Activated CD4-positive, alpha-beta memory T cell treated with anti-CD3 and anti-CD28 coated beads for 36 hours (primary cell): Measurements from ENCODE around the gene SERPINE1. TPM values are rescaled to one million over a fixed set of nuclear protein-coding genes. Genes with fewer than 3 reads are reported as not detected.

Source experiments
- CTCF ChIA-PET: fragments of 350-600 bp; sonication (Branson Sonifier 250); formaldehyde crosslinking; loops from one replicate; lab custom pipeline; 2021; ENCODE audit warnings: antibody characterized with exemption, inconsistent platforms; lab: Charles Lee
- POLR2A ChIA-PET: fragments of 350-600 bp; sonication (Branson Sonifier 250); formaldehyde crosslinking; loops from one replicate; lab custom pipeline; 2021; ENCODE audit warnings: antibody characterized with exemption; lab: Charles Lee
- DNase-seq: peaks from one replicate; pipeline ENCODE4 v3.0.0-alpha.2; 2020
- H3K27ac Mint-ChIP-seq: one replicate; pipeline ENCODE4 v1.8.0; 2021; ENCODE audit warnings: mixed read lengths
- H3K27me3 Mint-ChIP-seq: one replicate; pipeline ENCODE4 v1.8.0; 2021; ENCODE audit warnings: mixed read lengths
- H3K36me3 Mint-ChIP-seq: one replicate; pipeline ENCODE4 v1.8.0; 2021; ENCODE audit warnings: mixed read lengths
- H3K4me1 Mint-ChIP-seq: one replicate; pipeline ENCODE4 v1.8.0; 2021; ENCODE audit warnings: low read depth, mixed read lengths
- H3K4me3 Mint-ChIP-seq: one replicate; pipeline ENCODE4 v1.8.0; 2021; ENCODE audit warnings: mild to moderate bottlenecking, mixed read lengths
- H3K9me3 Mint-ChIP-seq: one replicate; pipeline ENCODE4 v1.8.0; 2021; ENCODE audit warnings: mixed read lengths
- intact Hi-C: fragments of 100-400 bp; cut with micrococcal nuclease; formaldehyde crosslinking; loops from one replicate; pipeline ENCODE4 v1.15.1; 2023
- total RNA-seq, 2 experiments: library from RNA; stranded (reverse); gene quantifications; one replicate each; pipeline ENCODE4 v1.2.3, GENCODE V29; 2021

Gene SERPINE1
- total RNA-seq, 2 experiments from 2014 or later: 0.12 TPM; not detected in 1

DNA sequence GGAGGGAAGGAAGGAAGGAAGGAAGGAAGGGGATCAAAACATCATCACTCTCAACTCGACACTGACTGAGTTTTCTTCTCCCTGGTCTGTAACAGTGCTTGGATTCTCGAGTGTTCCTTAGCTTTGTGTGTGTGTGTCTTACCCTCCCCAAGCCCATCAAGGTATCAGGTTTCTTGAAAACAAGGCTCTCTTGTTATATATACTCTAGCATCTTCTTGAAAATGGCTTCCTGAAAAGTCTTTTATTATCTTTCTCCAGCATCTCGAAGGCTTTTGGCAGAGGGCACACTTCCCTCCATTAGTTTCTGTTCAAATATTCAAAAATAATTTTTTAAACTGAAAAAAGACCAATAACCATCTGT is 13.4 kb downstream of the SERPINE1 start:
- peaks cover 37% of the 10 kb centered on the region for H3K4me1 Mint-ChIP-seq
- H3K4me3 Mint-ChIP-seq: no peak overlapping the region
- DNase-seq: no peak
- H3K27me3 Mint-ChIP-seq: peaks cover 9% of the 10 kb centered on the region
- no peak overlapping the region for H3K27ac Mint-ChIP-seq
- POLR2A ChIA-PET: no interaction called here
- intact Hi-C loops: loop anchor here (5.0 kb wide), 1 partner anchor 152 kb away; no protein-coding TSS in a partner anchor
- H3K36me3 Mint-ChIP-seq: no peaks in the 10 kb centered on the region
- no peaks in the 10 kb centered on the region for H3K9me3 Mint-ChIP-seq
- CTCF ChIA-PET: interaction anchor here (1.0 to 9.4 kb wide), 4 partner anchors 13 to 151 kb away, joined by 4 to 297 read pairs (median 4); no protein-coding TSS in a partner anchor

DNA sequence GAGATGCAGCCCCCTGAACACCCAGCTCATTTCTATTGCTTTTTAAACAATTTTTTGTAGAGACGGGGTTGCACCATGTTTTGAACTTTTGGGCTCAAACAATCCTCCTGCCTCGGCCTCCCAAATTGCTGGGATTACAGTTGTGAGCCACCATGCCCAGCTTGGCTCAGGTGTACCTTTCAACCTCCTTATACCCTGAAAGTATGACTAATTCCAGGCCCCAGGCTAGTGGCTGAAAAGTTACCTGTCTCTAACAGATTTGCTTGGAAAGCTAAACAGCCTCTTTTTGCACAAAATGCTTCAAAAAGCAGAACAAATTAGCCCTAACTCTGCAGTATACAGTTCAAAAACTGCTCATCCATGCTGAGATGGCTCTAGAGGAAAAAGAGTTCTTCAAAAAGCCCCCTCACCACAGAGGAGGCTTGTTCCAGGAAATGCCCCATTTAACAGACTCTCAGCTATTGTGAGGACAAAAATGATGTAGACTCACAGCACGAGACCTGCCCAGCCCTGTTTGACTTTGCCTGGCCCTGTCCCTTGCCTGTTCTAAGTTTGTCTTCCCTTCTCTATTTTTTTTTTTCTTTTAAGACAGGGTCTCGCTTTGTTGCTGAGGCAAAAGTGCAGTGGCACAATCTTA is 14.0 kb downstream of the SERPINE1 start:
- H3K27me3 Mint-ChIP-seq: peaks cover 5% of the 10 kb centered on the region
- no peak overlapping the region for H3K27ac Mint-ChIP-seq
- H3K9me3 Mint-ChIP-seq: no peaks in the 10 kb centered on the region
- H3K4me1 Mint-ChIP-seq: peaks cover 37% of the 10 kb centered on the region
- CTCF ChIA-PET: interaction anchor here (1.0 to 9.4 kb wide), 4 partner anchors 13 to 150 kb away, joined by 4 to 297 read pairs (median 5); no protein-coding TSS in a partner anchor
- intact Hi-C loops: loop anchor here (5.0 kb wide), 1 partner anchor 151 kb away; no protein-coding TSS in a partner anchor
- DNase-seq: no peak
- POLR2A ChIA-PET: no interaction called here
- no peaks in the 10 kb centered on the region for H3K36me3 Mint-ChIP-seq
- H3K4me3 Mint-ChIP-seq: no peak overlapping the region

DNA sequence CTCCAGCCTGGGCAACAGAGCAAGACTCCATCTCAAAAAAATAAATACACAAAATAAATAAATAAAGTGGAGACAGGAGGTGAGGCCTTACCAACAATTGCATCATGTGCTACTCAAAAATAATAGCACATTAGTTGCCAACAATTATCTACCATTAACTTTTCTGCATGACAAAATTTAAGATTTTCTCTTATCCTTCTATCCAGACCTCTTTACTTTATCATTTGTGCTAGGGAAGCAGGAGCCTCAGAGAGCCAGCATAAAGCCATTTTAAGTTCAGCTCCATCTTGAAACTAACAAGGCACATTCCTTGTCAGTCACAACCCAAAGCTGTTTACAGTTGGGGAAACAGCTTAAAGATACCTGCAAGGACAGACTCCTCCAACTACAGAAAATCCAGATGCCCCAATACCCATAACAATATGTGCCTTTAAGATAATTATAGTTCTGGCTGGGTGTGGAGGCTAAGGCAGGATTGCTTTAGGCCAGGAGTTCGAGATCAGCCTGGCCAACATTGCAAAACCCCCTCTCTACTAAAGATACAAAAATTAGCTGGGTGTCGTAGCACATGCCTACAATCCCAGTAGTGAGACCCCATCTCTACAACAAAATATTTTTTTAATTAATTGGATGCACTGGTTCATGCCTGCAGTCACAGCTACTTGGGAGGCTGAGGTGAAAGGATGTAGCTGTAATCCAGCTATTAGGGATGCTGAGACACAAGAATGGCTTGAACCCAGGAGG is 25.2 kb downstream of the SERPINE1 start:
- Mint-ChIP-seq H3K36me3 (peaks cover 6% of the 10 kb centered on the region), H3K9me3 (no peaks in the 10 kb centered on the region), H3K27ac (no peak overlapping the region), H3K27me3 (peaks cover 8% of the 10 kb centered on the region), H3K4me1 (peaks cover 12% of the 10 kb centered on the region), H3K4me3 (no peak overlapping the region)
- intact Hi-C loops: no loop called here
- no peak for DNase-seq
- CTCF ChIA-PET: interaction anchor here (0.9 to 3.0 kb wide), 3 partner anchors 8 to 93 kb away, joined by 3 to 34 read pairs (median 7); partner anchors contain the start of gene FIS1
- POLR2A ChIA-PET: no interaction called here

DNA sequence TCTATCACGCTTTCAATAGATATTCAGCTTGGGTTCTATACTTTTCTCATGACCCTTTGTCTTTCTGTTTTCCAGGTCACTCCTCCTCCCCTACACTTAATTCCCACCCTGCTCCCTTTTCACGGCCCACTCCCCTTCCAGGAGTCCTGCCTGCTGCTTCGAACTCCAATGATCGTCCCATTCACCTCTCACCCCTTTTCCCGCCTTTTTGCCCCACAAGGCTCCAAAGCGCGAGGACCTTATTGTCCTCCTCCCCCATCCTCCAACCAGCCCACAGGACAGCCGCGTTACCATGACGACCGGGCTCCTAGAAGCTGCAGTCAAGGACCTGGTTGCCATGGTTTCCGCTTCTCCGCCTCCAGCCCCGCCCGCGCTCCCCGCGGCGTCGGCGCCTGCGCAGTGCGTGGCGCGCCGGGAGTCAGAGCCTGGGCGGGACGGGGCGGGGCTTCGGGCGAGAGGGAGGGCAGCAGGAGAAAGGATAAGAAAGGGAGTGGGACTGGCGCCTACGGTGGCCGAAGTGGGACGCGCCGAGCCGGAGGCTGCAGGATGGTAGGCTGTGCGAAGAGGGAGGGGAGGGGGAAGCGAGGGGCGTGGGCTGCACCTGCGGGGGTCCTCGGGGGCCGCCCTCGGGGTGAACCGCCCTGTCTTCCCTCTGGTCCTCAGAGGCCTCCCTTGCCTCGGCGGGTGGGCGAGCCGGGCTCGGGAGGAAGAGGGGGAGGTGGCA is 27.2 kb downstream of the SERPINE1 start, which contains the start of gene AP1S1:
AP1S1 (plus strand) TSS at position 508 of the 724 bp plus-strand sequence; CDS start at position 547, 39 bp downstream.
- peaks cover 10% of the 10 kb centered on the region for H3K4me1 Mint-ChIP-seq
- ChIA-PET POLR2A (no interaction called here), CTCF (interaction anchor here (3.0 kb wide), 1 partner anchor 11 kb away, joined by 34 read pairs; no protein-coding TSS in a partner anchor)
- no peaks in the 10 kb centered on the region for H3K9me3 Mint-ChIP-seq
- peak; percentile 96 for DNase-seq
- H3K27me3 Mint-ChIP-seq: peaks cover 4% of the 10 kb centered on the region
- H3K36me3 Mint-ChIP-seq: peaks cover 12% of the 10 kb centered on the region
- peak within 1 kb of the TSS; percentile 47 for H3K27ac Mint-ChIP-seq
- H3K4me3 Mint-ChIP-seq: peak within 1 kb of the TSS; percentile 79
- intact Hi-C loops: loop anchor here (1.0 kb wide), 2 partner anchors 11 to 16 kb away; partner anchors contain the start of gene VGF

DNA sequence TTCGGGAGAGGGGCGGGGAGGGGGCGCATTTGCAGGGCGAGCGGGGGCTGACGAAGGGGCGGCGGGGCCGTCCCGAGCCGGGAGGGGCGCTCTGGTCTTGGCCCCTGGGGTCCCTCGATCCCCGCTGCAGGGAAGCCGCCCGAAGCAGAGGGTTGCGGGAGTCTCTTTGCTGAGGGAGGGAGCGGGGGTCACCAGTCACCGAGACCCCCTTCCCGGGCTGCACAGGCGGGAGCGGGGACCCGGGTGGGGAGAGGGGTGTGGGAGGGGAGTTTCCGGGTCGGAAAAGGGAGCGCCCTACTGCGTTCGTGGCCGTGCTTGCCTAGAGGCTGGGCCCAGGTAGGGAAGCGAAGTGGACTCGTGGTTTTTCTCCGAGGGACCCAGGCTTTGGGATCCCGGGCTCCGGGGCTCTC is 27.8 kb downstream of the SERPINE1 start:
- Mint-ChIP-seq H3K4me3 (peak overlapping the region; percentile 79), H3K27ac (no peak overlapping the region), H3K27me3 (no peaks in the 10 kb centered on the region), H3K36me3 (peaks cover 18% of the 10 kb centered on the region), H3K4me1 (peaks cover 10% of the 10 kb centered on the region), H3K9me3 (no peaks in the 10 kb centered on the region)
- intact Hi-C loops: loop anchor here (1.0 kb wide), 2 partner anchors 11 to 16 kb away; partner anchors contain the start of gene VGF
- ChIA-PET CTCF (interaction anchor here (1.0 to 3.0 kb wide), 3 partner anchors 10 to 38 kb away, joined by 3 to 34 read pairs (median 9); no protein-coding TSS in a partner anchor), POLR2A (no interaction called here)
- no peak for DNase-seq

DNA sequence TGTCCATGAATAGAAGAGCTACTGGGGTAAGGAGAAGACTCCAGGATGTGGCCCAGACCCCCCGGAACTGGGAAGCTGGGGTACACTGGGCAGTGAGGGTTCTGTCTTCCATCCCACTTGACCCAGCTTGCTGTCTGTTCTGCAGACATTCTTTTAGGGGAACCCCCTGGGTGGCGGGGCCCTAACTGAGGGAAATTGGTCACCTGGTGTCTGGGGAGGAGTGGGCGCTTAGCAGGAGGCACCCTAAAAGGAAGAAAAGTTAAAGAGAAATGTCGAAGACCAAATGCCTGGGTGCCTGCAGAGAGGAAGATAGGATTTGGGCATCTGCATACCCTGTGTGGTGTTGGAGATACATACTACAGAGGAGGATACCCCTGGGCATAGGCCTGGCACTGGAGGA is 28.4 kb downstream of the SERPINE1 start:
- no peak overlapping the region for H3K27ac Mint-ChIP-seq
- intact Hi-C loops: no loop called here
- no peaks in the 10 kb centered on the region for H3K9me3 Mint-ChIP-seq
- peaks cover 10% of the 10 kb centered on the region for H3K4me1 Mint-ChIP-seq
- DNase-seq: no peak
- CTCF ChIA-PET: interaction anchor here (1.0 to 1.1 kb wide), 2 partner anchors 11 to 37 kb away, joined by 3 to 9 read pairs; no protein-coding TSS in a partner anchor
- H3K4me3 Mint-ChIP-seq: peak overlapping the region; percentile 79
- POLR2A ChIA-PET: no interaction called here
- peaks cover 24% of the 10 kb centered on the region for H3K36me3 Mint-ChIP-seq
- H3K27me3 Mint-ChIP-seq: no peaks in the 10 kb centered on the region

- Mint-ChIP-seq H3K4me3 (no peak overlapping the region), H3K9me3 (no peaks in the 10 kb centered on the region), H3K27me3 (peaks cover 2% of the 10 kb centered on the region), H3K4me1 (peaks cover 10% of the 10 kb centered on the region), H3K36me3 (peaks cover 27% of the 10 kb centered on the region), H3K27ac (no peak overlapping the region)
- DNase-seq: no peak
- CTCF ChIA-PET: interaction anchor here (0.7 to 3.3 kb wide), 3 partner anchors 9 to 36 kb away, joined by 4 to 18 read pairs (median 7); partner anchors contain the start of gene VGF
- POLR2A ChIA-PET: no interaction called here
- intact Hi-C loops: no loop called here
These were observed 29.4 kb downstream of the SERPINE1 start for GRCh38 chr7:101156277-101156676.

DNA sequence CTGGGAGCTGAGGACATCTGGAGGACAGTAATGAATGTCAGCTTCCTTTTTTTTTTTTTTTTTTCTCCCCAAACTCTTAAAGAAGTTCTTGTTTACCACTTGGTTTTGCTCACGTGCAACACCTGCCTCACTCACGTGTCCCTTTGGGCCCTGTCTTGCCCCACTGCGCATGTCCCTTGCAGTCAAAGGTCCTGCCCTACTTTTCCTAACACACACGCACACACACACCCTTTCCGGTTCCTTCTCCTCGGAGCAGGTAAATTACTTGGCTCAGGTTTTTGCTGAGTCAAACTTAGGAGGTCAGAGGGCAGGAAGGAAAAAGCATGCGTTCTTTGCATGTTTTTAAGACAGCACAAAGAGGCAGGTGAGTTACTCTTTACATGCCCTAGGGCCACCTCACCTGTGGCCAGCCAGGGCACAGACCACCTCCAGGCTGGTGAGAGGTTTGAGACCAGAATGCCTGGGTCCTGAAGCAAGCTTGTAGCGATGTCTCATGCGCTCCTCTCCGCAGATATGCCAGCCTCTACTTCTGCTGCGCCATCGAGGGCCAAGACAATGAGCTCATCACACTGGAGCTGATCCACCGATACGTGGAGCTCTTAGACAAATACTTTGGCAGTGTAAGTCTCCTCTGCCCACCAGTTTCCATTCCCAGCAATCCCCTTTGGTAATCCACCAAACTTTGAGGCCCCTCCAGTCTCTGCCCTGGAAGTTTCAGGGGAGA is 30.1 kb downstream of the SERPINE1 start:
- ChIA-PET POLR2A (no interaction called here), CTCF (interaction anchor here (0.9 to 3.3 kb wide), 4 partner anchors 9 to 36 kb away, joined by 3 to 18 read pairs (median 5); partner anchors contain the start of gene VGF)
- DNase-seq: no peak
- no peak overlapping the region for H3K4me3 Mint-ChIP-seq
- no peak overlapping the region for H3K27ac Mint-ChIP-seq
- H3K9me3 Mint-ChIP-seq: no peaks in the 10 kb centered on the region
- H3K36me3 Mint-ChIP-seq: peaks cover 31% of the 10 kb centered on the region
- intact Hi-C loops: no loop called here
- H3K4me1 Mint-ChIP-seq: peaks cover 10% of the 10 kb centered on the region
- peaks cover 5% of the 10 kb centered on the region for H3K27me3 Mint-ChIP-seq

- Mint-ChIP-seq H3K4me1 (peaks cover 17% of the 10 kb centered on the region), H3K27me3 (peaks cover 18% of the 10 kb centered on the region), H3K36me3 (peaks cover 32% of the 10 kb centered on the region), H3K4me3 (no peak overlapping the region), H3K27ac (no peak overlapping the region), H3K9me3 (no peaks in the 10 kb centered on the region)
- DNase-seq: no peak
- intact Hi-C loops: no loop called here
- ChIA-PET CTCF (no interaction called here), POLR2A (no interaction called here)
These were observed 33.1 kb downstream of the SERPINE1 start for GRCh38 chr7:101159696-101160674.

GRCh38 chr7:101160910-101161309 is 34.0 kb downstream of the SERPINE1 start:
- Mint-ChIP-seq H3K36me3 (peaks cover 32% of the 10 kb centered on the region), H3K27ac (no peak overlapping the region), H3K27me3 (peaks cover 26% of the 10 kb centered on the region), H3K4me3 (no peak overlapping the region), H3K9me3 (no peaks in the 10 kb centered on the region), H3K4me1 (peaks cover 19% of the 10 kb centered on the region)
- POLR2A ChIA-PET: no interaction called here
- CTCF ChIA-PET: interaction anchor here (2.4 kb wide), 1 partner anchor 17 kb away, joined by 8 read pairs; no protein-coding TSS in a partner anchor
- intact Hi-C loops: no loop called here
- no peak for DNase-seq
